Smooth muscle cell (in vitro differentiated cells): ENCODE results near the gene BRPF3. TPM values are rescaled to one million over a fixed set of nuclear protein-coding genes. Genes with fewer than 3 reads are reported as not detected.

ENCODE experiments used
- DNase-seq: peaks from one replicate; lab custom pipeline; 2025; ENCODE audit not compliant: unreplicated experiment; lab: John Stamatoyannopoulos, UW
- H2AFZ ChIP-seq: fragments of 200-600 bp; sonication (generic); 2 replicates; pipeline ENCODE4 v1.6.0; 2016; ENCODE audit warnings: antibody characterized with exemption, low read depth, mild to moderate bottlenecking
- H3F3A ChIP-seq: fragments of 200-600 bp; sonication (generic); 2 replicates; pipeline ENCODE4 v1.6.0; 2017; ENCODE audit warnings: antibody characterized with exemption, low read depth
- H3K27ac ChIP-seq: fragments of 200-600 bp; sonication (generic); 2 replicates; pipeline ENCODE4 v1.5.1; 2016; ENCODE audit warnings: low read depth, mild to moderate bottlenecking
- H3K27me3 ChIP-seq: fragments of 200-600 bp; sonication (generic); 2 replicates; pipeline ENCODE4 v1.6.1; 2016; ENCODE audit warnings: low read depth, mild to moderate bottlenecking
- H3K36me3 ChIP-seq: fragments of 200-600 bp; sonication (generic); 2 replicates; pipeline ENCODE4 v1.5.1; 2016; ENCODE audit warnings: low read depth
- H3K4me1 ChIP-seq: fragments of 200-600 bp; sonication (generic); 2 replicates; pipeline ENCODE4 v1.5.1; 2016; ENCODE audit warnings: low read depth
- H3K4me2 ChIP-seq: fragments of 200-600 bp; sonication (generic); 2 replicates; pipeline ENCODE4 v1.6.0; 2016; ENCODE audit warnings: mild to moderate bottlenecking
- H3K4me3 ChIP-seq: fragments of 200-600 bp; sonication (generic); 2 replicates; pipeline ENCODE4 v1.5.1; 2016; ENCODE audit warnings: mild to moderate bottlenecking
- H3K79me2 ChIP-seq: fragments of 200-600 bp; sonication (generic); 2 replicates; pipeline ENCODE4 v1.6.0; 2016; ENCODE audit warnings: low read depth, mild to moderate bottlenecking
- H3K9ac ChIP-seq: fragments of 200-600 bp; sonication (generic); 2 replicates; pipeline ENCODE4 v1.6.0; 2016; ENCODE audit warnings: low read depth
- H3K9me3 ChIP-seq: fragments of 200-600 bp; sonication (generic); replicated peaks from 2 replicates; pipeline ENCODE4 v1.5.1; 2016; ENCODE audit warnings: low read depth
- H4K20me1 ChIP-seq: fragments of 200-600 bp; sonication (generic); 2 replicates; pipeline ENCODE4 v1.6.0; 2016; ENCODE audit warnings: low read depth
- CTCF ChIP-seq: fragments of 200-600 bp; sonication (generic); IDR thresholded peaks from 2 replicates; pipeline ENCODE4 v1.5.1; 2017; ENCODE audit warnings: borderline replicate concordance, mild to moderate bottlenecking, antibody characterized with exemption; ENCODE audit not compliant: insufficient read depth, poor library complexity, severe bottlenecking
- WGBS: methylation state at CpG from one replicate; pipeline ENCODE4 v1.1.7; 2016; ENCODE audit warnings: low lambda C conversion rate; 5-methylcytosine and 5-hydroxymethylcytosine counted together
- polyA plus RNA-seq: library from polyadenylated mRNA; unstranded; fragments of >200 nt; fragmentation: Nextera tagmentation; extraction: Ambion mirVana; gene quantifications from 2 replicates; pipeline ENCODE4 v1.2.1, GENCODE V29; 2016
- total RNA-seq: library from RNA; depleted of rRNA; stranded (reverse); fragments of >200 nt; gene quantifications from 2 replicates; pipeline ENCODE4 v1.2.3, GENCODE V29; 2014

Gene BRPF3
- total RNA-seq (14.1 and 20.0 TPM in 2 replicates), polyA plus RNA-seq (8.9 and 10.8 TPM in 2 replicates)

GRCh38 chr6:36196113-36196879, at the start of gene BRPF3:
TSS of gene BRPF3 (plus strand) at chr6:36196744. CDS start at chr6:36200323, 3,579 bp downstream.
- peaks cover 5% of the 10 kb centered on the region for H3K4me1 ChIP-seq
- TF ChIP-seq CTCF: peak; percentile 33
- no peaks in the 10 kb centered on the region for H3K9me3 ChIP-seq
- H3K36me3 ChIP-seq: no peaks in the 10 kb centered on the region
- under 1% methylated on average over 26 of the region's 79 CpGs for WGBS
- H4K20me1 ChIP-seq: peaks cover 26% of the 10 kb centered on the region
- DNase-seq: peak; percentile 54
- H3K4me2 ChIP-seq: peak within 1 kb of the TSS; percentile 98
- H3K9ac ChIP-seq: peak within 1 kb of the TSS; percentile 97
- H3K79me2 ChIP-seq: peaks cover 41% of the 10 kb centered on the region
- no peaks in the 10 kb centered on the region for H3K27me3 ChIP-seq
- peak within 1 kb of the TSS; percentile 87 for H3K27ac ChIP-seq
- H3K4me3 ChIP-seq: peak within 1 kb of the TSS; percentile 86
- H2AFZ ChIP-seq: peak within 1 kb of the TSS; percentile 86
- no peaks in the 10 kb centered on the region for H3F3A ChIP-seq

DNA sequence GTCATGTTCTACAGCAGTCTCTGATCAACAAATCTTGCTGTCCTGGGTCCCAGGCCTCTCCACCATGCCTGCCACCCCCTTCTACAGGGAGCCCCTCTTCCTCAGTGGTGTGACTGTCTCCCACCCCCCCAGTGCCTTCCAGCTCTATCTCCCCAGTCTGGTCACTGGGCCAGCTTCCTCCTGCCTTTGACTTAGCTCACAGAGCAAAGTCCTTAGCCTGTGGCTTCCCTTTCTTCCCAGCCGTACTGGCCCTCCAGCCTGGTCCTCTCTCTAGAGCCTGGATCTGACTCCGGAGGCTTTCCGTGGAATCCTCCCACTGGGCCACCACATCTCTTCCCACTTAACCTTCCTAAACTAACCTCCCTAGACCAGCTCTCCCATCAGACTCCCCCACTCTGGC, 49.2 kb upstream of the BRPF3 start:
- Histone ChIP-seq H2AFZ (no peak overlapping the region), H3K4me3 (no peak overlapping the region), H3K27me3 (no peaks in the 10 kb centered on the region), H3F3A (no peaks in the 10 kb centered on the region), H3K9me3 (no peaks in the 10 kb centered on the region), H3K79me2 (no peaks in the 10 kb centered on the region), H3K4me1 (no peaks in the 10 kb centered on the region), H3K9ac (no peak overlapping the region), H3K4me2 (no peak overlapping the region), H3K36me3 (no peaks in the 10 kb centered on the region), H3K27ac (no peak overlapping the region), H4K20me1 (no peaks in the 10 kb centered on the region)
- TF ChIP-seq CTCF: no peak
- WGBS: 98% methylated on average over 3 of the region's 3 CpGs
- DNase-seq: no peak

DNA sequence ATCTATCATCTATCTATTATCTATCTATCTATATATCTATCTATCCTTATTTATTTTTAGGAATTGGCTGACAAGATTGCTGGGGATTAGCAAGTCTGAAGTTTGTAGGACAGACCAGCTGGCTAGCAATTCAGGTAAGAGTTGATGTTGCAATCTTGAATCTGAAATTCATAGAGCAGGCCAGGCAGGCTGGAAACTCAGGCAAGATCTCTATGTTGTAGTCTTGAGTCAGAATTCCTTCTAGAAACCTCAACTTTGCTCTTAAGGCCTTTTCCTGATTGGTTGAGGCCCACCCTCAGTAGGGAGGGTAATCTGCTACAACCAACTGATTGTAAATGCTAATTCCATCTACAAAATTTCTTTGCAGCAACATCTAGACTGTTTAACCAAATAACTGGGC, 47.1 kb upstream of the BRPF3 start:
- H3K4me1 ChIP-seq: no peaks in the 10 kb centered on the region
- no peak overlapping the region for H3K4me3 ChIP-seq
- H3K9me3 ChIP-seq: no peaks in the 10 kb centered on the region
- H3K27ac ChIP-seq: no peak overlapping the region
- no peak overlapping the region for H3K9ac ChIP-seq
- H3K36me3 ChIP-seq: no peaks in the 10 kb centered on the region
- no peaks in the 10 kb centered on the region for H3K79me2 ChIP-seq
- DNase-seq: no peak
- H3K4me2 ChIP-seq: no peak overlapping the region
- no peak overlapping the region for H2AFZ ChIP-seq
- TF ChIP-seq CTCF: no peak
- H3K27me3 ChIP-seq: no peaks in the 10 kb centered on the region
- H3F3A ChIP-seq: no peaks in the 10 kb centered on the region
- H4K20me1 ChIP-seq: no peaks in the 10 kb centered on the region

DNA sequence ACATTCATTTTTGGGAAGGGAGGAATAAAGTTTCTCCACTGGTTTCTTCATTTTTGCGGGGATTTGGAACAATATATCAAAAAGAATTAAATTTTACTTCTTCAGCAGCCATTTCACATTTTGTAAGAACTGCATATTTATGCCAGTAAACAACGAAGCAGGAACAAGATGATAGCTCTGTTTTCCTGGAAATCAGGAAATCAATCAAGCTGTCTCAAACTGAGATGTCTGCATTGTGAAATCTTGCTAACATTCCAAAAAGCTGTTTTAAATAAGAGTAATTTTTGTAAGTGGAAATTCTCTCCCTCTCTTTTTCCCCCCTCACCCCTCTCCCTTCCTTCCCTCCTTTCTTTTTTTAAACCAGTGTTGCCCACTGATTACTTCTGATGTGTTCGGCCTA, 46.3 kb upstream of the BRPF3 start:
- no peaks in the 10 kb centered on the region for H3K36me3 ChIP-seq
- TF ChIP-seq CTCF: no peak
- H3F3A ChIP-seq: no peaks in the 10 kb centered on the region
- H4K20me1 ChIP-seq: no peaks in the 10 kb centered on the region
- H3K27ac ChIP-seq: no peak overlapping the region
- H3K9me3 ChIP-seq: no peaks in the 10 kb centered on the region
- H3K27me3 ChIP-seq: no peaks in the 10 kb centered on the region
- H3K4me3 ChIP-seq: no peak overlapping the region
- no peak overlapping the region for H3K9ac ChIP-seq
- WGBS: 90% methylated on average over 3 of the region's 3 CpGs
- no peak for DNase-seq
- no peak overlapping the region for H2AFZ ChIP-seq
- no peak overlapping the region for H3K4me2 ChIP-seq
- H3K79me2 ChIP-seq: no peaks in the 10 kb centered on the region
- no peaks in the 10 kb centered on the region for H3K4me1 ChIP-seq
